Middle frontal gyrus (tissue), 1 donor: ENCODE measurements around the gene KMT2A.
"Not testable (repeated sequence)": the region's sequence is repeated elsewhere in the genome, so short reads cannot be mapped to it uniquely, and the experiment has no call there.

Experiments
- DNase-seq: peaks from one replicate; pipeline ENCODE4 v3.0.0-alpha.2; 2015; ENCODE audit warnings: low spot score; ENCODE audit errors: extremely low spot score

Gene KMT2A

DNA sequence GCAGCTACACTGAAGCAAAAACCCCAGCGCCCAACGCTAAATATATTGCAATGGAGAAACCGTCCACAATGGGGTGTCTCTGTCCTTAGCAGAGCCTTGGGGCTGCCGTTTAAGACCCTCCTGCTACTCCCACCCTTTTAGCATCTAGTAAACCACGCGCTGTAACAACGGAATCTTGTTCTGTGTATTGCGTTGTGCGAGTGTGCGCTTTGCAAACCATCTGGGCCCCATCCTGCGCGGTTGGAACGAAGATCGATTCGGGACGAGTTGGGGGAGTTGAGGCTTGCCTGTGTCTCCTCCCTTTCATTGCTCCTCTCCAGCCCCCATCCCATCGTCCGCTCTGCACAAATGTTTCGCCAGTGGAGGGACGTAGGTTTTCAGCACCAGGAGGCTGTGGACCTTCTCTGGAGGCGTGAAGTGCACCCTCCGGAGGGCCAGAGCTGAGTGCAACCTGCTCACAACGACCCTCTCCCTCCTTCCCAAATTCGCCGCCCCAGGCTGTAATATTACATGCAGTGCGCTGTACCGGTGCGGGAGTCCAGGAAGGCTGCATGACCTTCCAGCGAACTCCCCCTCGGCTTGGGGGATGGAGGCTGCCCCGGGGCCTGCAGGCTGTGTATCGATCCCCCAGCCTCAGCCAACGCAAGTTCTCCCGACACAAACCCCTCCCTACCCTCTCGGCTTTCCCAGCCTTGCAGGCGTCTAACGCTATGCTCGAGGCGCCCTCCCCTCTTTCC is 1.6 kb upstream of the KMT2A start:
- no peak for DNase-seq

DNA sequence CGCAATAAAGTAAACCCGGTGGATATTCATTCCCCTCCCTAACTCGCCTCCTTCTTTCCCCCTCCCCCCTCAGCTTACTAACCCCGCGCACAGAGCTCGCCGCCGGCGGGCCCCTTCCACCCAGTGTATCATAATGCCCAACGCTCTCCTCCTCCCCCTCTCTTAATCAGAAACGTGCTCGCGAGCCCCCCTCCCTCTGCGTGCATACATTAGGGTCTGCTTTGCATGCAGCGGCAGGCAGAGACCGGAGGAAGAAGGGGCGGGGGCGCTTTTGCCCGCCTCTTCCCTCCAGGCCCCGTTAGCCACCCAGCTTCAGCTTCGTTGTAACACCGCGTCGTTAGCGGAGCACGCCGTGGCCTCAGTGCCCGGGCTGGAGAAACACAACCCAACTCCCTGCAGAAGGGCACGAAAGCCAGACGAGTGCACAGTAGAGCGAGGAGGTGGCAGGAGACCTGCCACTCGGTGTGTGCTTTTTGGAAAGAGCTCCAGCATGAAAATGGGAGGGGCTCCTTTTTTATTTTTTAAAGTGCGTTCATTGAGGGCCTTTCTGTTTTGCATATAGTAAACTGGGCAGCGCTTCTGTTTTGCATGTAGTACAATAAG is 901 bp upstream of the KMT2A start:
- DNase-seq: no peak

DNA sequence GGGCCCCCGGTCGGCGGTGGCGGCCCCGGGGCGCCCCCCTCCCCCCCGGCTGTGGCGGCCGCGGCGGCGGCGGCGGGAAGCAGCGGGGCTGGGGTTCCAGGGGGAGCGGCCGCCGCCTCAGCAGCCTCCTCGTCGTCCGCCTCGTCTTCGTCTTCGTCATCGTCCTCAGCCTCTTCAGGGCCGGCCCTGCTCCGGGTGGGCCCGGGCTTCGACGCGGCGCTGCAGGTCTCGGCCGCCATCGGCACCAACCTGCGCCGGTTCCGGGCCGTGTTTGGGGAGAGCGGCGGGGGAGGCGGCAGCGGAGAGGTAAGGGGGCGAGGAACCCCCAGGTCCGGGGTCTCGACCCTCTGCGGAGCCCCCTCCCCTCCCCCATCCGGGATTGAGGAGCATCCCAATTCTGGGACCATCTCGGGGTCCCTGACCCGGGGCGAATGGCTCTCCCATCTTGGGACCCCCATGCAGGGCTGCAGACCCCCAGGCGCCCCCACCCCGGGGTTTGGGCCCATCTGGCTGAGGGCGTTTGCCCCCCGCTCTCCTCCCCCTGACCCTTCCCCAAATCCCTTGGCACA is 431 bp downstream of the KMT2A start:
- no peak for DNase-seq

DNA sequence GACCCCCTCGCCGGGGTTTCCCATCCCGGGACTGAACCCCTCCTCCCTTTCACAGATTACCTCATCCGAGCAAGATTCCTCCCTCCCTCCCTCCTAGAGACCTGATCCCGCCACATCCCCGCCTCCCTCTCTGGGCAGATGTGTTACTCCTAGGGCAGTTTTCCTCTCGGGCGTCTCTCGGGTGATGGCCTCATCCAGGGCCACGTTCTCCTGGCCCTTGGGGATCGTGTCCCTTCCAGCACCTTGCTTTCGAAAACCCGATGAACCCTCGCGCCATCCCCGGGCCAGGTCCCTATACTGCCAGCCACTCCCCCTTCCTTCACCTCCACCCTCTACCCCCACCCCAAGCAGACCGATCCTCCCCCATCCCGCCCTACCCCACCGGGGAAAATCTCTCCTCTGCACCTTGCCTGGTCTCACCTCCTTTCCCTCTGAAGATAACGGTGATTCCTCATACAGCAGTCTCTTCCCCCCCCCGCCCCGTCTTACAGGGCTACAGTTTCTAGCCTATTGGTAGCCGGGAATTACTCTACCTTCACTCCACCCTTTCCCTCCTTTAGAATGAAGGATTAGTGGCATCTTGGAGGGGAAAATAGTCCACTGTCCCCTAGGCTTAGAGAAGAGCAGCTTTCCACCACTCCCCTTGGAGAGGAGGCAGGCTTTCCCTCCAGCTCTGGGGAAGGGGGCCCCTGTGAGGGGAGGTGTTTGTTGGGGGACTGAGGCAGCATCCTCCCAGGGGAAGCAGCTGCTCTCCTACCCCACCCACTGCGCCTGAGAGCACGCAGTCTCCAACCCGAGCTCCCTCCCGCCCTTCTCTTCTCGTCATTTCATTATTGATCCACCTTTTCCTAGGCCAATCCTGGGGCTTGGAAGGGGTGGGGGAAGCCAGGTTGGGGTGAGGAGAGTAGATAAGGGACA is 1.2 kb downstream of the KMT2A start:
- no peak for DNase-seq

DNA sequence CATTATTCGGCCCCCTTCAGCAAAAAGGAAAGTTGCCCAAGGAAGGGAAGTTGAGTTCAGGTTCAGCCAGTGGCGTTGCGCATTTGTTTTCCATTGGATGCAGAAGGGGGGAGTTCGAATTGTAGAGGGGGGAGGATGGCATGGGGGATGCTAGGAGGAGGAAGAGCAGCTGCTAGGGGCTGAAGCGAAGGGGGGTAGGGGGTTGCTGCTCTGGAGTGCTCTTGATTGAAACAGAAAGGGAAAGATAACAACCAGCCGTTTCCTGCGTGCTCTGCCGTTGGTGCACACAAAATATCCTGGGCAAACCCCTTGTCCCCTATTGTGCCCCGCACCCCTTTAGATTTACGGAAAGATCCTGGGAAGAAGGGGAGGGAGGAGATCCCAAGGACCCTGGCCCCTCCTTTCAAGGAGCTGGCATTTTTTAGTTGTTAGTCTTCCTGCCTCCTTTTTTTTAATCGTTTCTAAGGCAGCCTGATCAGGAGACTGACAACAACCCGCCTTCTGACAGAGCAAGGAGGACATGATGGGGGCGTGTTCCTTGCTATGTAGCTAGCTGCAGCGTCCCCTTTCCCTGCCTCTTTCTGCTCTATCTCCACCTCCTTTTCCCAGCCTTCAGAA is 2.1 kb downstream of the KMT2A start:
- peak; percentile 50 for DNase-seq

DNA sequence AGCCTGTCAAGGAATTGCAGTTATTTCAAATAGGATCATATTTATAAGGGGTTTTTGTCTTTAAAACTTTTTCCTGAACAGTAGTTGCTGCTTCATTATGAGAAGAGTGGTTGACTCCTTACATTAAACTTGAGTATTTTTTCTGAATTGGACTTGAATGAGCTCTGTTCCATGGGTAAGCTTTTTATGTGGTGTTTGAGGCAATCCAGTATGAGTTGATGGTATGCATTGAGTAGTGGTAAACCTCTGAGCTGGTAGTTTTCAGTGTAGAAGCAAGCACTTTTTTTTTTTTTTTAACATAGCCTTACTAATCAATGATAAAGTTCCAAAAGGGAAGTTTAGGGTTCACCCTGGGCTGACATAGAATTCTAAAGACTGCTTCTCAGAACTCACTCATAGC is 3.4 kb downstream of the KMT2A start:
- DNase-seq: no peak

DNA sequence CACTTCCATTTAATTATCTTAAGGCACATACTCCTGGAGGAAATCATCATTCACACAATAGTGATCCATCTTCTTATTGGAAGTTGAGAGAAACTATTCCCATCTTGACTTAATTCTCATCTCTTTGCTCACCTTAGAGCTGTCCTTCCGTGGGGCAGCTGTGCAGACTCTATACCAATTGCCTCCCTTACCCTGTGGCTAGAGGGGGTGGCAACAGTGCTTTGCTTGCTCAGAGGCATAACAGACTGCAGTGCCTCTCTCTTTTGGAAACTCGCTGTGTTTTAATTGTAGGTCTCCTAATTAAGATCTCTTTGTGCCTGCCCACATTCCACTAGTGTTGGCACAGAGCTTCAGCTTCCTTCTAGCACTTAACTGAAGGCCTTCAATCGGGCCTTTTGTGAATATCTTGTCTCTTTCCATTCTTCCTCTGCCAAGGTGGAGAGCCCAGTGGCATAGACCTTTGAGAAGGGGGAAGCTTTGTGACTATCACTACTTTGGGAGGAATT is 5.5 kb downstream of the KMT2A start:
- no peak for DNase-seq

DNA sequence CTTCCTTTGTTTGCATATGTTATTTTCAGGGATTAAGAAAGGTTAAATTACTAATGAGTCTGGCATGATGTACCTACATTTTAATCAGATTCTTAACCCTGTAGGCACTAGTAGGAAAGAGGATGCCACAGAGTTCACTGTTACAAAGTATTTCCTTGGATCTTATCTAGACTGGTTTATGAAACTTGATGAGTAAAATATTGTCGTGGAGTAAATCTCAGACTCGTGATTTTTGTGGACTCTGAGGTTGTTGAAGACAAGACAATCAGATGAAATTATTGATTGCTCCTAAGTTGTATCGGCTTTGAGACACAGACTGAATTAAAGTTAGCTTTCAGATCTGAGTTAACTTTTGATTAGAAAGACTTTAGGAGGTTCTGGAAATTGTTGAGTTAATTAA is 6.0 kb downstream of the KMT2A start:
- no peak for DNase-seq

DNA sequence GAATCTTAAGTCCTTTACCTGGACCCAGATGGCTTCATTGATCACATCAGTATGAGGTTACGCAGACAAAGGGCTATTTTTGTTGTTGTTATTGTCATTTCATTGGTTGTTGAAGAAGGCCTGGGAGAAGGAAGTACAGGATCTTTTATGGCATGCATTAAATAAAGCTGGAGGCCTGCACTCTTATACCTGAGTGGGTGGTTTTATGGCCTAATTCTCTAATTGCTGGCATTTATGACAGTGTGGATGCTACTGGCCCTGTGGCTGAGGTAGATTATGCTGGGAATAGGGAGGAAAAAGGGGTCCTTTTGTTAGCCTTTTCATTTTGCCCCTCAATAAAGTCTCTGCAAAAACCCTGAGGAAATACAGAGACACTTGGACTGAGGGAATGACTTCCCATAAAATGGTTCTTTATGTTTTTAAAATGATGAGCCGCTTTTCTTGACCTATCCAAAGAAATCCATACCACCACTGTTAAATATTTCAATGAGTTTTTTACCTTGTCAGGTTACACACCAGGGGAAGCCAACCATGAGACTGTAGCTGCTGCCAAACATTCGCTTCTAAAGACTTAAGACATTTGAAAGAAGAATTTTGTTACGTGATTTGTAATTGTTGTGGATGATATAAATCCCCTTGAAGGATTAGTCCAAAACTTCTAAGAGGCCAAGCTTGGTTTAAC is 6.8 kb downstream of the KMT2A start:
- DNase-seq: no peak

DNA sequence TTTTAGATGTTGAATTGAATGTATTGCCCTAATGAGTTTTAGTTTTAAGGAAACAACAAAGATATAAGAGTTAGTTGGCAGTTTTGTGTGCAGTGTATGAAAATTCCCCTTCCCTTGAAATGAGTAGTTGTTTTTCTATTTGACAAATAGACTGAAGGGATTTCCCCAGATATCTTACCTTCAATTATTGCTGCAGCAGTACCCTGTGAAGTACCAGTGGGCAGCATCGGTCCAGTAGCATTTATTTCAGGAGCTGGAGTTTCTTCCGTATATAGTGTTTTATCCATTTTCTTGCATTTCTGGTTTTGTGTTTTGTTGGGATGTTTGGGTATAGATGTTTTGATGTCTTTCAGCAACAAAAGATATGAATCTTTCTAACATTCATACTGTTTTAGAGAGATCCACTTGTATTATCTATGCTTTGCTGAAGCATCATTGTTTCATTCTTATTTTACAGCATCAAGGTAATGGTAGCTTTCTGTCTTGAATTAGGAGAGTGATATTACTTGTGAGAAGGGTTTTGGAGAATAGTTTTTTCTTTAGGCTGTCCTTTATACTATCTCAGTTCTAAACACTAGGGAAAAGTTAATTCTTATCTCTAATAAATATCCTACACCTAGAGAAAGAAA is 7.4 kb downstream of the KMT2A start:
- DNase-seq: no peak

DNA sequence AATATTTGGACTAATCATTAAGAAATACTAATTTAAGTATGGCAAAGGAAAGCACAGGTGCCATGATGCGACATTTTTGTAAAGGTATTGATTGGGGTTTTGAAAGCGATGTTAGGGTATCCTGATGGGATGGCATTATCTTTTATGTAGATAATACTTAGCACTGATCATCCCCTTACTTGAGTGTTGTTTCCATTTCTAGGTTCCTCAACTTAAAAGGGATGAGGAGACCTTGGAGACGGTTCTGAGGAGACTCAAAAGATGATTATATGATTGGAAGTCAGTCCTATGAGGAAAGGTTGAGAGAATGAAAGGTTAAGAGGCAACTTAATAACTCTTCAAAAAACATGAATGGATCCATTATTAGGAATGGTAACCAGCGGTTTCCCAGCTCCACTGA is 11.1 kb downstream of the KMT2A start:
- DNase-seq: no peak

DNA sequence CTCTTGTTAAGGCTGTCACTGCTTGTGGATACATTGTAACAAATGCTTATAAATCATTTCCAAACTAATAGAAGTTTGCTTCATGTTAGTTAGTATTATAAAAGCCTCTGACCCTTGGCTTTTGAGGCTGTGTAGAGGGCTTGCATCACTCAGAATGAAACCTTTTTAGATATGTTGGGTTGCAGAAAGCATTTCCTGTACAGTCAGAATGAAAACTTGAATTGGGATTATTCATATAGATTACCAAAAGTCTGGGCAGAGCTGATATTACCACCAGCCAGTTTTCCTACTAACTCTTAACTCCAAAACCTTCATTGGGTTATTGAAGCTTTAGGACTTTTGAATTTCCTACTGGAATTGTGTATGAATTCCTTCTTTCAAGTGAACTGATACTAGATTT is 12.0 kb downstream of the KMT2A start:
- no peak for DNase-seq

DNA sequence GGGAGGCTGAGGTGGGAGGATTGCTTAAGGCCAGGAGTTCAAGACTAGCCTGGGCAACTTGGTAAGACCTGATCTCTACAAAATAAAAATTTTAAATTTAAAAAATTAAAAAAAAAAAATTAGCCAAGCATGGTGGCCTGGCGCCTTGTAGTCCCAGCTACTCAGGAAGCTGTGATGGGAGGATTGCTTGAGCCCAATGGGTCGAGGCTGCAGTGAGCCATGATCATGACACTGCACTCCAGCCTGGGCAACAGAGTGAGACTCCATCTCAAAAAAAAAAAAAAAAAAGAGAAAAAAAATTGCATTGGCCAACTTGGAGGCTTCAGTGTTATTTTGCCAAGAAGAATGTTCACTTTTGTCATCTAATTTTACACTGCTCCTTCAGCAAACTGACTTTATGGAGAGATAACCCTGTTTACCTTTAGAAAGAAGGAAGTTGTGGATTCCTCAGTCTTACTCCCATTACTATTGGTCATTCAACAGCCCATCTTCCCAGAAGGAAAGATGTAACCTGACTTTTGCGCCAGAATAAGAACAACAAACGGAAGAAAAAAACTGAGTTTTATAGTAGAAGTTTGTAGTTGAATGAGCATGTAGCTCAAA is 13.1 kb downstream of the KMT2A start:
- DNase-seq: no peak

DNA sequence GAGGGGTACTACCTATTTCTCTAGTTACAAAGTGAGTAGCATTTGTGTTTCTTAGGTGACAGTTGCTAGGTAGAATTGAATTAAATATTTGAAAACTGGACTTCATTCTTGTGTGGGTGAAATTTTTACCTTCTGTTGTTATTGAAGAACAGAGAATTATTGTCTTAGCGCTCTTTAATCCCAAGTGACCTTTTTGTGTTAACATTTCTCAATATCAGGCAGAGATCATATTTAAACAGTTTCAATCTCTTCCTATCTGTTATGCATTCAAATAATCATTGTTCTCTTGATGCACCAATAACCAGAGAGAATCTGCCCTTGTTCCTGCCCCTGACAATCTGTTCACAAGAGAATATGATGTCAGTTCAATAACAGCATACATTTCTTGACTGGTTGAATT is 14.2 kb downstream of the KMT2A start:
- no peak for DNase-seq

DNA sequence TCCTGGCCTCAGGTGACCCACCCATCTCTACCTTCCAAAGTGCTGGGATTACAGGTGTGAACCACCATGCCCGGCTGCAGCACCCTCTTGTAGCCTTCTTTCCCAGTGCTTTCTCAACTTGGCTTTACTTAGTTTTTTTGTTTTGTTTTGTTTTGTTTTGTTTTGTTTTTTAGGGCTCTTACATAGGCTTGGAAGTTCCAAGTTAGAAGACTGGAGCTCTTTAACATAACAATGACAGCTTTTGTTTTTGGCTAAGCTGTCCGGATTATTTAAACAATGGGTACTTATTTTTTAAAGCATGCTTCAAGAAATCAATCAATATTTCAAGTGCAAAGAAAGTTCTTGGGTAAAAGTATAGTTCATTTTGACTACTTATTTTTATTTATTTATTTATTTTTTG is 25.9 kb downstream of the KMT2A start:
- DNase-seq: no peak

DNA sequence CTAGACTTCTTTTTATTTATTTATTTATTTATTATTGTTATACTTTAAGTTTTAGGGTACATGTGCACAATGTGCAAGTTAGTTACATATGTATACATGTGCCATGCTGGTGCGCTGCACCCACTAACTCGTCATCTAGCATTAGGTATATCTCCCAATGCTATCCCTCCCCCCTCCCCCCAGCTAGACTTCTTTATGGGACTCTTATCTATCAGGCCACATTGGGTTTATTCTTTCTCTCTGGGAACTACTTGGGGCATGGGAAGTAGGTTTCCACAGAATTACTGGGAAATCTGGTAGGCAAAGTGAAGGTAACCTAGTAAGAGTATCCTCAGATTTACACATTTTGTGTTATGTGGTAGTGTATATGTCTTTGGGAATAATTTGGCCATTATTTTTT is 32.7 kb downstream of the KMT2A start:
- DNase-seq: not testable (repeated sequence)

DNA sequence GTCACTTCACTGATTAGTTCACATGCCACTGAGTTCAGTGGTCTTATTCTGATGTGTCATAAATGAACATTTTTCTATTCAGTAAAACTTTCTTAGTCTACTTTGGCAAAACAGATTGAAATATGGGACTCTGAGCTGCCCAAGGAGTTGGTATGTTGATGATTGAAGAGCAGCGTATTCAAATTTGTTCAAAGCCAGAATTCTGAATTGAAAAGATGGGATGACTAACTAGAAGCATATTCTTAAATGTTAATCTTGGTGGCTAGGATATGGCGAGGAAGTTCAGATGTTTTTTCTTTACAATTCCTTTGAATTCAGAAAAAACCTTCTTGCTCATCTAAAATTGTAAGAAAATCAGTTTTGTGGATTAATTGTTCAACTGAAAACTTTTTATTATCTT is 34.7 kb downstream of the KMT2A start:
- DNase-seq: no peak

DNA sequence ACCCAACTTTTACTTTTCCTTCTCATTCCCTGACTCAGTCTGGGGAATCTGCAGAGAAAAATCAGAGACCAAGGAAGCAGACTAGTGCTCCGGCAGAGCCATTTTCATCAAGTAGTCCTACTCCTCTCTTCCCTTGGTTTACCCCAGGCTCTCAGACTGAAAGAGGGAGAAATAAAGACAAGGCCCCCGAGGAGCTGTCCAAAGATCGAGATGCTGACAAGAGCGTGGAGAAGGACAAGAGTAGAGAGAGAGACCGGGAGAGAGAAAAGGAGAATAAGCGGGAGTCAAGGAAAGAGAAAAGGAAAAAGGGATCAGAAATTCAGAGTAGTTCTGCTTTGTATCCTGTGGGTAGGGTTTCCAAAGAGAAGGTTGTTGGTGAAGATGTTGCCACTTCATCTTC is 37.2 kb downstream of the KMT2A start:
- DNase-seq: no peak

DNA sequence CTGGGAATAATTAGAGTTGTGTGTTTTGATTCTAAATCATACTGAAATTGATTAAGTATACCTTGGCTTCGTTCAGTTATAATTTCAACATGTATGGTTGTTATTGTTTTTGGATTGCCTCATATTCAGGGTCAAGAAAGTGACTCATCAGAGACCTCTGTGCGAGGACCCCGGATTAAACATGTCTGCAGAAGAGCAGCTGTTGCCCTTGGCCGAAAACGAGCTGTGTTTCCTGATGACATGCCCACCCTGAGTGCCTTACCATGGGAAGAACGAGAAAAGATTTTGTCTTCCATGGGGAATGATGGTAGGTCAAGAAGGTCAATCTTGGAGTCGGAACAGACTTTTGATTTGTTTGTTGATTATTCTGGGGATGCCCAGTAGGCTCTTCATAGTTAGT is 40.4 kb downstream of the KMT2A start:
- no peak for DNase-seq

DNA sequence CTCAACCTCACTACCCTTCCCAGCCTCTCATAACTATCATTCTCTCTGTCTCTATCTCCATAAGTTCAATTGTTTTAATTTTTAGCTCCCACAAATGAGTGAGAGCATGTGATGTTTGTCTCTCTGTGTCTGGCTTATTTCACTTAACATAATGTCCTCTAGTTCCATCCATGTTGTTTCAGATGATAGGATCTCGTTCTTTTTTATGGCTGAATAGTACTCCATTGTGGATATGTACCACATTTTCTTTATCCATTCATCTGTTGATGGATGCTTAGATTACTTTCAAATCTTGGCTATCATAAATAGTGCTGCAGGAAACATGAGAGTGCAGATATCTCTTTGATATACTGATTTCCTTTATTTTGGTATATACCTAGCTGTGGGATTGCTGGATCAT is 44.9 kb downstream of the KMT2A start:
- DNase-seq: not testable (repeated sequence)
